IMR-90 (cell line): ENCODE data around the gene CYP4F22. TPM values are rescaled to one million over a fixed set of nuclear protein-coding genes. Genes with fewer than 3 reads are reported as not detected.

Source experiments
- ATAC-seq: fragments of 200-7000 bp; cut with Tn5 transposase; 2 replicates; pipeline ENCODE4 v1.9.1; 2020; ENCODE audit warnings: low read depth, mild to moderate bottlenecking, moderate library complexity
- BruUV-seq: library from RNA; stranded (reverse); fragments of 400-500 nt; replicated peaks from 2 replicates; lab custom pipeline; 2021; lab: Mats Ljungman, UMichigan
- CTCF ChIA-PET: fragments of 300-600 bp; formaldehyde crosslinking; extraction: SDS; loops from one replicate; lab custom pipeline; 2021; ENCODE audit warnings: antibody characterized with exemption; lab: Yijun Ruan, JAX
- POLR2A ChIA-PET: fragments of 300-600 bp; sonication (Branson Sonifier 250); formaldehyde crosslinking; loops from one replicate; lab custom pipeline; 2022; ENCODE audit warnings: antibody characterized with exemption; ENCODE audit not compliant: unreplicated experiment; lab: Charles Lee
- DNase-seq: peaks from one replicate; pipeline ENCODE4 v3.0.0; 2013
- H2AFZ ChIP-seq: replicated peaks from 2 replicates; pipeline ENCODE3; 2013; ENCODE audit warnings: low read length, mild to moderate bottlenecking; ENCODE audit not compliant: poor library complexity
- H2AK5ac ChIP-seq: 2 replicates; pipeline ENCODE4 v1.6.1; 2013; ENCODE audit warnings: low read depth, low read length, inconsistent platforms
- H2AK9ac ChIP-seq: replicated peaks from 2 replicates; pipeline ENCODE3; 2013; ENCODE audit warnings: mild to moderate bottlenecking, low read depth, low read length, moderate library complexity; ENCODE audit not compliant: poor library complexity
- H2BK120ac ChIP-seq: 2 replicates; pipeline ENCODE4 v1.6.1; 2013; ENCODE audit warnings: low read depth, low read length, inconsistent platforms
- H2BK15ac ChIP-seq: 3 replicates; pipeline ENCODE4 v1.6.1; 2013; ENCODE audit warnings: low read depth, low read length, inconsistent platforms
- H2BK20ac ChIP-seq: 2 replicates; pipeline ENCODE4 v1.6.1; 2013; ENCODE audit warnings: low read depth, mild to moderate bottlenecking, inconsistent platforms, low read length, moderate library complexity
- H2BK5ac ChIP-seq: 2 replicates; pipeline ENCODE4 v1.6.1; 2013; ENCODE audit warnings: mild to moderate bottlenecking, low read depth, low read length, inconsistent platforms; ENCODE audit not compliant: poor library complexity, severe bottlenecking
- H3K14ac ChIP-seq: replicated peaks from 2 replicates; pipeline ENCODE4 v1.6.1; 2013; ENCODE audit warnings: low read depth, low read length, inconsistent platforms
- H3K18ac ChIP-seq: 2 replicates; pipeline ENCODE4 v1.6.1; 2013; ENCODE audit warnings: low read depth, low read length, control low read depth
- H3K23ac ChIP-seq: 2 replicates; pipeline ENCODE4 v1.6.1; 2013; ENCODE audit warnings: low read depth, low read length, inconsistent platforms
- H3K27ac ChIP-seq: 2 replicates; pipeline ENCODE4 v1.5.1; 2013; ENCODE audit warnings: mild to moderate bottlenecking, control low read depth, low read length; ENCODE audit not compliant: insufficient read depth
- H3K27me3 ChIP-seq: 2 replicates; pipeline ENCODE4 v1.6.1; 2013; ENCODE audit warnings: low read length; ENCODE audit not compliant: control insufficient read depth, insufficient read depth
- H3K36me3 ChIP-seq: 2 replicates; pipeline ENCODE4 v1.6.1; 2013; ENCODE audit warnings: low read length, mixed read lengths; ENCODE audit not compliant: control insufficient read depth, insufficient read depth
- H3K4ac ChIP-seq: 2 replicates; pipeline ENCODE4 v1.6.1; 2013; ENCODE audit warnings: low read depth, low read length, inconsistent platforms
- H3K4me1 ChIP-seq: 2 replicates; pipeline ENCODE4 v1.6.1; 2013; ENCODE audit warnings: low read length, mixed read lengths; ENCODE audit not compliant: control insufficient read depth, insufficient read depth
- H3K4me2 ChIP-seq: 2 replicates; pipeline ENCODE4 v1.6.1; 2013; ENCODE audit warnings: low read depth, mild to moderate bottlenecking, control low read depth, low read length, moderate library complexity
- H3K4me3 ChIP-seq: 2 replicates; pipeline ENCODE4 v1.5.1; 2013; ENCODE audit warnings: low read depth, mild to moderate bottlenecking, control low read depth, low read length, moderate library complexity; ENCODE audit not compliant: insufficient read depth
- H3K56ac ChIP-seq: 2 replicates; pipeline ENCODE4 v1.6.1; 2013; ENCODE audit warnings: low read length, inconsistent platforms; ENCODE audit not compliant: insufficient read depth; ENCODE audit errors: extremely low read depth
- H3K79me1 ChIP-seq, 2 experiments: 2 replicates each; pipeline ENCODE4 v1.6.1; 2013; ENCODE audit warnings: low read length in 2 of 2, inconsistent platforms in 1 of 2, low read depth in 1 of 2
- H3K9ac ChIP-seq: 2 replicates; pipeline ENCODE4 v1.6.1; 2013; ENCODE audit warnings: low read depth, low read length, control low read depth
- H3K9me1 ChIP-seq: 2 replicates; pipeline ENCODE4 v1.6.1; 2013; ENCODE audit warnings: low read length, inconsistent platforms; ENCODE audit not compliant: insufficient read depth
- H3K9me3 ChIP-seq: 2 replicates; pipeline ENCODE4 v1.6.1; 2013; ENCODE audit warnings: low read length; ENCODE audit not compliant: control insufficient read depth, insufficient read depth
- H4K20me1 ChIP-seq: 2 replicates; pipeline ENCODE4 v1.6.1; 2013; ENCODE audit warnings: low read length, inconsistent platforms; ENCODE audit not compliant: insufficient read depth
- H4K5ac ChIP-seq: 2 replicates; pipeline ENCODE4 v1.6.1; 2013; ENCODE audit warnings: mild to moderate bottlenecking, low read depth, low read length, control low read depth
- H4K8ac ChIP-seq, 2 experiments: 2 replicates each; pipeline ENCODE4 v1.6.1; 2013; ENCODE audit warnings: low read depth in 2 of 2, low read length in 2 of 2, control low read depth in 1 of 2, inconsistent platforms in 1 of 2
- H4K91ac ChIP-seq: 2 replicates; pipeline ENCODE4 v1.6.1; 2013; ENCODE audit warnings: low read depth, low read length, inconsistent platforms; ENCODE audit not compliant: insufficient read depth
- MAFK ChIP-seq: IDR thresholded peaks from 2 replicates; pipeline ENCODE4 v1.6.1; 2012; ENCODE audit warnings: low read depth, low read length, improper control_type of control experiment
- MAZ ChIP-seq: IDR thresholded peaks from 2 replicates; pipeline ENCODE4 v1.6.1; 2012; ENCODE audit warnings: low read depth, mild to moderate bottlenecking, low read length, improper control_type of control experiment, moderate library complexity, borderline replicate concordance
- dilution Hi-C: fragments of 300-500 bp; cut with HindIII; formaldehyde crosslinking; loops from one replicate; pipeline ENCODE4 v1.14.3; 2018; ENCODE audit warnings: low sequenced_read_pairs; ENCODE audit not compliant: unreplicated experiment
- in situ Hi-C: fragments of 300-500 bp; cut with MboI; formaldehyde crosslinking; loops from 3 replicates; pipeline ENCODE4 v1.14.3; 2019; ENCODE audit warnings: low sequenced_read_pairs, inconsistent platforms, mixed read lengths
- intact Hi-C: fragments of 100-400 bp; cut with micrococcal nuclease; formaldehyde crosslinking; loops from 2 replicates; pipeline ENCODE4 v1.10.0; 2022
- polyA plus RNA-seq, 3 experiments: library from polyadenylated mRNA; depleted of rRNA; stranded (reverse); fragments of >200 nt; gene quantifications; 2 replicates each; pipeline ENCODE4 v1.2.3, GENCODE V29; 2012; ENCODE audit warnings: low replicate concordance in 1 of 3
- total RNA-seq: library from RNA; depleted of rRNA; stranded (reverse); fragments of >200 nt; gene quantifications from 2 replicates; pipeline ENCODE4 v1.2.3, GENCODE V29; 2012

The CYP4F22 gene
- total and polyA plus RNA-seq, 2 of the 4 experiments (the other 2 are of a cell fraction) = not detected

DNA sequence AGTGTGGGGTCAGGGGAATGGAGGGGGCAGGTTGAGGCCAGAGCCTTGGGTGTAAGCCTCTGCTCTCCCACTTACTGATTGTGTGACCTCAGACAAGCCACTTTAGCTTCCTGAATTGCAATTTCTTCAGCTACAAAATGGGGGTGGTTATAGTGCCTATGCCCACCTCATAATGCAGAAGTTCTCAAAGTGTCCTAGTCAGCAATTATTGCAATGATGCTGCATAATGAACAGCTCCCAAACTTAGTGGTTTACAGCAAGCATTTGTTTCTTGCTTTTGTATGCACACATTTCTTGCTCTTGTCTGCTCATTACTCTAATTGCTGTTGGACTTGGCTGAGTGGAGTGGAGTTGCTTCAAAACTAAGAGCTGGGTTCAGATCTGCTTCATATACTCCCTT lies 36.0 kb downstream of the CYP4F22 start:
- H3K4me3 ChIP-seq = no peak overlapping the region
- H2BK15ac ChIP-seq = no peak overlapping the region
- no peaks in the 10 kb centered on the region for H4K20me1 ChIP-seq
- no peaks in the 10 kb centered on the region for H3K9me1 ChIP-seq
- no peak overlapping the region for H3K18ac ChIP-seq
- POLR2A ChIA-PET = no interaction called here
- no peaks in the 10 kb centered on the region for H3K36me3 ChIP-seq
- H3K23ac ChIP-seq = no peak overlapping the region
- H3K14ac ChIP-seq = no peak overlapping the region
- H3K79me1 ChIP-seq = no peaks in the 10 kb centered on the region
- no peak overlapping the region for H2BK120ac ChIP-seq
- no peaks in the 10 kb centered on the region for H3K27me3 ChIP-seq
- no peak overlapping the region for H2AK9ac ChIP-seq
- H3K4me1 ChIP-seq = no peaks in the 10 kb centered on the region
- dilution Hi-C loops = no loop called here
- no peak overlapping the region for H3K56ac ChIP-seq
- H4K91ac ChIP-seq = no peak overlapping the region
- H2AK5ac ChIP-seq = no peak overlapping the region
- no peak overlapping the region for H4K8ac ChIP-seq
- DNase-seq (no peak), ATAC-seq (no peak)
- no peak overlapping the region for H2AFZ ChIP-seq
- no peak overlapping the region for H3K4me2 ChIP-seq
- BruUV-seq = no TSS peak
- H2BK20ac ChIP-seq = no peak overlapping the region
- TF ChIP-seq MAZ = no peak
- TF ChIP-seq MAFK = peak; percentile 80
- no peak overlapping the region for H2BK5ac ChIP-seq
- intact Hi-C loops = no loop called here
- no peak overlapping the region for H4K5ac ChIP-seq
- in situ Hi-C loops = no loop called here
- H3K9ac ChIP-seq = no peak overlapping the region
- CTCF ChIA-PET = no interaction called here
- no peak overlapping the region for H3K4ac ChIP-seq
- no peaks in the 10 kb centered on the region for H3K9me3 ChIP-seq
- no peak overlapping the region for H3K27ac ChIP-seq
